Activated naive CD4-positive, alpha-beta T cell treated with Interleukin-2 at 50 U/mL for 16 hours (primary cell): ENCODE data around the gene HHIPL1.
A peak's percentile ranks its signal among the peaks of the same experiment; 100 is the strongest.

Experiments used
- DNase-seq: peaks from one replicate; pipeline ENCODE4 v3.0.0-alpha.2; 2020

Gene HHIPL1

GRCh38 chr14:99612071-99612737 lies 32.7 kb upstream of the HHIPL1 start:
- no peak for DNase-seq

GRCh38 chr14:99612738-99613330 lies 32.1 kb upstream of the HHIPL1 start:
- DNase-seq, result no peak

GRCh38 chr14:99615497-99616157 lies 29.3 kb upstream of the HHIPL1 start:
- DNase-seq, result no peak

- no peak for DNase-seq
Observed at GRCh38 chr14:99616832-99617800, 27.8 kb upstream of the HHIPL1 start.

GRCh38 chr14:99619835-99620834 lies 24.8 kb upstream of the HHIPL1 start:
- DNase-seq, result no peak

GRCh38 chr14:99621948-99622347 lies 23.0 kb upstream of the HHIPL1 start:
- DNase-seq, result no peak

- DNase-seq, result no peak
Observed at GRCh38 chr14:99624024-99624423, 20.9 kb upstream of the HHIPL1 start.

GRCh38 chr14:99624971-99625370 lies 20.0 kb upstream of the HHIPL1 start:
- no peak for DNase-seq

- no peak for DNase-seq
Observed at GRCh38 chr14:99625476-99625875, 19.5 kb upstream of the HHIPL1 start.

- DNase-seq, result no peak
Observed at GRCh38 chr14:99626041-99626648, 18.8 kb upstream of the HHIPL1 start.

GRCh38 chr14:99627100-99627499 lies 17.8 kb upstream of the HHIPL1 start:
- no peak for DNase-seq

GRCh38 chr14:99627510-99628381 lies 17.2 kb upstream of the HHIPL1 start:
- no peak for DNase-seq

GRCh38 chr14:99628887-99629618 lies 15.9 kb upstream of the HHIPL1 start:
- DNase-seq, result peak; percentile 66

- DNase-seq, result no peak
Observed at GRCh38 chr14:99630202-99630601, 14.7 kb upstream of the HHIPL1 start.

GRCh38 chr14:99632410-99633035 lies 12.4 kb upstream of the HHIPL1 start:
- DNase-seq, result no peak

- no peak for DNase-seq
Observed at GRCh38 chr14:99633141-99633540, 11.8 kb upstream of the HHIPL1 start.

GRCh38 chr14:99633918-99634317 lies 11.0 kb upstream of the HHIPL1 start:
- DNase-seq, result no peak

GRCh38 chr14:99634443-99634842 lies 10.5 kb upstream of the HHIPL1 start:
- DNase-seq, result no peak

GRCh38 chr14:99635116-99635515 lies 9.8 kb upstream of the HHIPL1 start:
- DNase-seq, result no peak
